Keratinocyte (primary cell): ENCODE results near the gene FNDC7.

ENCODE experiments used
- EZH2 ChIP-seq: IDR thresholded peaks from one replicate; pipeline ENCODE4 v1.6.1; 2012; ENCODE audit warnings: inconsistent platforms, mild to moderate bottlenecking, low read length, moderate library complexity
- TF ChIP-seq, protein P1 (sequence below), 3 experiments: IDR thresholded peaks in 1 of 3; conservative IDR thresholded peaks in 1 of 3; optimal IDR thresholded peaks in 1 of 3; 2 replicates in 2 of 3; 3 replicates in 1 of 3; pipeline versions ENCODE3 to v1.5.1; 2011; ENCODE audit warnings: low read length in 3 of 3, mild to moderate bottlenecking in 3 of 3, moderate library complexity in 2 of 3, control low read depth in 1 of 3, inconsistent platforms in 1 of 3; ENCODE audit not compliant: insufficient read depth in 2 of 3; ENCODE audit errors: extremely low read depth in 1 of 3

- TF ChIP-seq, protein P1, sequence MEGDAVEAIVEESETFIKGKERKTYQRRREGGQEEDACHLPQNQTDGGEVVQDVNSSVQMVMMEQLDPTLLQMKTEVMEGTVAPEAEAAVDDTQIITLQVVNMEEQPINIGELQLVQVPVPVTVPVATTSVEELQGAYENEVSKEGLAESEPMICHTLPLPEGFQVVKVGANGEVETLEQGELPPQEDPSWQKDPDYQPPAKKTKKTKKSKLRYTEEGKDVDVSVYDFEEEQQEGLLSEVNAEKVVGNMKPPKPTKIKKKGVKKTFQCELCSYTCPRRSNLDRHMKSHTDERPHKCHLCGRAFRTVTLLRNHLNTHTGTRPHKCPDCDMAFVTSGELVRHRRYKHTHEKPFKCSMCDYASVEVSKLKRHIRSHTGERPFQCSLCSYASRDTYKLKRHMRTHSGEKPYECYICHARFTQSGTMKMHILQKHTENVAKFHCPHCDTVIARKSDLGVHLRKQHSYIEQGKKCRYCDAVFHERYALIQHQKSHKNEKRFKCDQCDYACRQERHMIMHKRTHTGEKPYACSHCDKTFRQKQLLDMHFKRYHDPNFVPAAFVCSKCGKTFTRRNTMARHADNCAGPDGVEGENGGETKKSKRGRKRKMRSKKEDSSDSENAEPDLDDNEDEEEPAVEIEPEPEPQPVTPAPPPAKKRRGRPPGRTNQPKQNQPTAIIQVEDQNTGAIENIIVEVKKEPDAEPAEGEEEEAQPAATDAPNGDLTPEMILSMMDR (optimal IDR thresholded peaks at IDR 0.05 in 1 of 3, IDR thresholded peaks at IDR 0.05 in 1 of 3, conservative IDR thresholded peaks at IDR 0.05 in 1 of 3; ENCODE audit: extremely low read depth in 1 of 3, insufficient read depth in 2 of 3, low read length in 3 of 3) = no peak
- no peak for TF ChIP-seq EZH2
Observed at GRCh38 chr1:108691128-108691941, 21.4 kb upstream of the FNDC7 start.
